OCI-LY3 (cell line): ENCODE results near the gene CEACAM18.
"Not testable (repeated sequence)": the region's sequence is repeated elsewhere in the genome, so short reads cannot be mapped to it uniquely, and the experiment has no call there.

Source experiments
- H2AFZ ChIP-seq: fragments of 200-600, 300-600 bp; shearing (Covaris generic); 2 replicates; pipeline ENCODE4 v1.6.0; 2014; ENCODE audit warnings: antibody characterized with exemption, low read depth, low read length
- H3K27ac ChIP-seq: fragments of 200-600, 300-600 bp; sonication (generic); 2 replicates; pipeline ENCODE4 v1.5.1; 2014; ENCODE audit warnings: mild to moderate bottlenecking, low read length, moderate library complexity, mixed read lengths
- H3K27me3 ChIP-seq: fragments of 200-600, 300-600 bp; sonication (generic); 2 replicates; pipeline ENCODE4 v1.6.1; 2014; ENCODE audit warnings: low read depth, low read length, mixed read lengths
- H3K36me3 ChIP-seq: fragments of 200-600, 300-600 bp; sonication (generic); replicated peaks from 2 replicates; pipeline ENCODE3; 2014; ENCODE audit warnings: low read depth, low read length, mixed read lengths
- H3K4me1 ChIP-seq: fragments of 300-600, 200-600 bp; sonication (generic); 2 replicates; pipeline ENCODE4 v1.6.1; 2014; ENCODE audit warnings: low read length, mixed read lengths
- H3K4me2 ChIP-seq: fragments of 200-600, 300-600 bp; sonication (generic); 2 replicates; pipeline ENCODE4 v1.6.1; 2014; ENCODE audit warnings: low read length, mixed read lengths
- H3K4me3 ChIP-seq: fragments of 300-600, 200-600 bp; sonication (generic); 2 replicates; pipeline ENCODE4 v1.5.1; 2014; ENCODE audit warnings: antibody characterized with exemption, mild to moderate bottlenecking, low read length, moderate library complexity
- H3K79me2 ChIP-seq: fragments of 300-600, 200-600 bp; shearing (Covaris generic); 2 replicates; pipeline ENCODE4 v1.6.1; 2014; ENCODE audit warnings: mild to moderate bottlenecking, low read length, mixed read lengths
- H3K9ac ChIP-seq: fragments of 300-600, 200-600 bp; shearing (Covaris generic); 2 replicates; pipeline ENCODE4 v1.6.0; 2014; ENCODE audit warnings: mild to moderate bottlenecking, low read length, moderate library complexity
- H3K9me3 ChIP-seq: fragments of 200-600, 300-600 bp; shearing (Covaris generic); 2 replicates; pipeline ENCODE4 v1.6.1; 2014; ENCODE audit warnings: low read length, mixed read lengths; ENCODE audit not compliant: insufficient read depth
- H4K20me1 ChIP-seq: fragments of 200-600, 300-600 bp; sonication (generic); 2 replicates; pipeline ENCODE4 v1.6.1; 2016; ENCODE audit warnings: low read length, mixed read lengths; ENCODE audit not compliant: insufficient read depth
- EZH2phosphoT487 ChIP-seq: fragments of 200-600 bp; shearing (Covaris generic); IDR thresholded peaks from 2 replicates; pipeline ENCODE4 v1.6.1; 2018; ENCODE audit warnings: antibody characterized with exemption, mixed run types, low read depth
- TF ChIP-seq, protein P1 (sequence below): fragments of 200-600, 300-600 bp; sonication (generic); IDR thresholded peaks from 2 replicates; pipeline ENCODE4 v1.5.1; 2014; ENCODE audit warnings: antibody characterized with exemption, low read length, low read depth

The CEACAM18 gene

DNA sequence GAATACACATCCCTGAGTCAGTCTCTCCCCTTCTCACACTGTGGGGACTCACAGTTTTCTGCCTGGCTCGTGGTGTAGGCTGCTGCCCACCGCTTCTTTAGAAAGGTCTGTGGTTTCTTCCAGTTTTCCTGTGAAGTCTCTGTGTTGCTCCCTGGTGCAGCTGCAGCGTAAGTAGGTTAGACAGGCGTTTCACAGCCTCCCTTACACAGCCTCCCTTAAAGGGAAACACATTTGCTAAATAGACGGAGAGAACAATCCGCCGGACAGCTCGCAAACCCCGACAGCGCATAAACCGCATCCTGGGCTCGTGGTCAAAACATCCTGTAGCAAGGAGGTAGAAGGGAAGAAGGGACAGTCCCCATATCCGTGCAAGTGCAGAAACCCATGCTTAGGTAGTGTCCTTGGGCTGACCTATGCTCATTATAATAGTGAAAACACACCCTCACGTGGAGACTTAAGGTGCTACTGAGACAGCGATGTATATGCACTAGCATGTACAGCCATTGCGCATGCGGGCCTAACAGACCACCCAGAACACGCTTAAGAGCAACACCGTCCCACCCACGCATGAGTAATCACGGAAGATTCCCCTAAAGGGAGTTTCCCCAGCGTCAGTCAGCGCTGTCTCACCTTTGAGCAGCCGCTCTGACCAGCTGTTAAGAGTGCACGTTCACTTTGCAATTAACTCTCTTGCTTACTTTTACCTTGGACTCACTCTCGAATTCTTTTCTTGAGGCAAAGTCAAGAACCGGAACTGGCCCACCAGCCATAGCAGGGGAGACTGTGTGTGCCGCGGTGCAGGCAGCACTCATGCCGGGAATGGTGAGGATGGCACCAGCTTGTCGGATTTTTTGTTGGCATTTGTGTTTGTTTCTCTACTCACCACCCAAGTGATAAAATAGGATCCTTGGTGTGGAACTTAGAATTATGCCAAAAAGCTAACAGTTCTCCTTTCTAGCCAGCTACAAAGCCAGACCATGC, 36.6 kb upstream of the CEACAM18 start:
- H3K9ac ChIP-seq = peak overlapping the region; percentile 24
- H3K4me2 ChIP-seq = peak overlapping the region; percentile 83
- peaks cover 31% of the 10 kb centered on the region for H3K4me1 ChIP-seq
- TF ChIP-seq, protein P1, sequence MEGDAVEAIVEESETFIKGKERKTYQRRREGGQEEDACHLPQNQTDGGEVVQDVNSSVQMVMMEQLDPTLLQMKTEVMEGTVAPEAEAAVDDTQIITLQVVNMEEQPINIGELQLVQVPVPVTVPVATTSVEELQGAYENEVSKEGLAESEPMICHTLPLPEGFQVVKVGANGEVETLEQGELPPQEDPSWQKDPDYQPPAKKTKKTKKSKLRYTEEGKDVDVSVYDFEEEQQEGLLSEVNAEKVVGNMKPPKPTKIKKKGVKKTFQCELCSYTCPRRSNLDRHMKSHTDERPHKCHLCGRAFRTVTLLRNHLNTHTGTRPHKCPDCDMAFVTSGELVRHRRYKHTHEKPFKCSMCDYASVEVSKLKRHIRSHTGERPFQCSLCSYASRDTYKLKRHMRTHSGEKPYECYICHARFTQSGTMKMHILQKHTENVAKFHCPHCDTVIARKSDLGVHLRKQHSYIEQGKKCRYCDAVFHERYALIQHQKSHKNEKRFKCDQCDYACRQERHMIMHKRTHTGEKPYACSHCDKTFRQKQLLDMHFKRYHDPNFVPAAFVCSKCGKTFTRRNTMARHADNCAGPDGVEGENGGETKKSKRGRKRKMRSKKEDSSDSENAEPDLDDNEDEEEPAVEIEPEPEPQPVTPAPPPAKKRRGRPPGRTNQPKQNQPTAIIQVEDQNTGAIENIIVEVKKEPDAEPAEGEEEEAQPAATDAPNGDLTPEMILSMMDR = 0 out of 2 replicates have a peak, but pooled peaks have one; percentile 21
- peak; percentile 18; the same call in 1 of the 2 replicates for TF ChIP-seq EZH2phosphoT487
- H2AFZ ChIP-seq = peak overlapping the region; percentile 30
- no peaks in the 10 kb centered on the region for H3K36me3 ChIP-seq
- no peaks in the 10 kb centered on the region for H3K9me3 ChIP-seq
- H3K27me3 ChIP-seq = peaks cover 64% of the 10 kb centered on the region
- H3K4me3 ChIP-seq = peak overlapping the region; percentile 70
- no peaks in the 10 kb centered on the region for H4K20me1 ChIP-seq
- H3K79me2 ChIP-seq = no peaks in the 10 kb centered on the region
- no peak overlapping the region for H3K27ac ChIP-seq

DNA sequence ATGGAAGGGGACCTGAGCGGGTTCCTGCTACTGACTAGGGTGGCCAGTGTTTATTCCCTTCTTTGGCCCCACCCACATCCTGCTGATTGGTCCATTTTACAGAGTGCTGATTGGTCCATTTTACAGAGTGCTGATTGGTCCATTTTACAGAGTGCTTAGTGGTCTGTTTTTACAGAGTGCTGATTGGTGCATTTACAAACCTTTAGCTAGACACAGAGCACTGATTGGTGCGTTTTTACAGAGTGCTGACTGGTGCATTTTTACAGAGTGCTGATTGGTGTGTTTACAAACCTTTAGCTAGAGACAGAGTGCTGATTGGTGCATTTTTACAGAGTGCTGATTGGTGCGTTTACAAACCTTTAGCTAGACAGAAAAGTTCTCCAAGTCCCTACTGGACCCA, 30.8 kb upstream of the CEACAM18 start:
- H2AFZ ChIP-seq, H3K79me2 ChIP-seq, H3K9ac ChIP-seq, H3K4me1 ChIP-seq, H3K9me3 ChIP-seq, H3K4me2 ChIP-seq, H3K36me3 ChIP-seq, H3K4me3 ChIP-seq, H3K27ac ChIP-seq, H4K20me1 ChIP-seq: not testable (repeated sequence)
- peaks cover 51% of the 10 kb centered on the region for H3K27me3 ChIP-seq

DNA sequence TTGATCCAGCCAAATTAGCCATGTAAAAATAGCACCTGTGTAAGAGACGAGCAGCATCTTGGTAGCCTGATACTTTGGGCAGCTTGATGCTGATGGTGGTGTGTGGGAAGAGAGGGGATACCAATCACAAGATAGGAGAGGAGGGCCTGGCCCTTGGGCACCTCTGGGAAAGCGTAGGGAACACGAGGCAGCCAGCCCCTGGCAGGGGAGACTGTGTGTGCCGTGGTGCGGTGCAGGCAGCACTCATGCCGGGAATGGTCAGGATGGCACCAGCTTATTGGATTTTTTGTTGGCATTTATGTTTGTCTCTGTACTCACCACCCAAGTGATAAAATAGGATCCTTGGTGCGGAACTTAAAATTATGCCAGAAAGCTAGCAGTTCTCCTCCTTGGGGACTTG, 30.3 kb upstream of the CEACAM18 start:
- no peak overlapping the region for H2AFZ ChIP-seq
- H3K4me2 ChIP-seq = no peak overlapping the region
- TF ChIP-seq, protein P1 = no peak
- TF ChIP-seq EZH2phosphoT487 = no peak
- peaks cover 47% of the 10 kb centered on the region for H3K27me3 ChIP-seq
- H3K4me1 ChIP-seq = no peaks in the 10 kb centered on the region
- no peaks in the 10 kb centered on the region for H3K79me2 ChIP-seq
- H3K9me3 ChIP-seq = no peaks in the 10 kb centered on the region
- no peak overlapping the region for H3K9ac ChIP-seq
- no peaks in the 10 kb centered on the region for H3K36me3 ChIP-seq
- no peak overlapping the region for H3K27ac ChIP-seq
- H3K4me3 ChIP-seq = no peak overlapping the region
- H4K20me1 ChIP-seq = no peaks in the 10 kb centered on the region

DNA sequence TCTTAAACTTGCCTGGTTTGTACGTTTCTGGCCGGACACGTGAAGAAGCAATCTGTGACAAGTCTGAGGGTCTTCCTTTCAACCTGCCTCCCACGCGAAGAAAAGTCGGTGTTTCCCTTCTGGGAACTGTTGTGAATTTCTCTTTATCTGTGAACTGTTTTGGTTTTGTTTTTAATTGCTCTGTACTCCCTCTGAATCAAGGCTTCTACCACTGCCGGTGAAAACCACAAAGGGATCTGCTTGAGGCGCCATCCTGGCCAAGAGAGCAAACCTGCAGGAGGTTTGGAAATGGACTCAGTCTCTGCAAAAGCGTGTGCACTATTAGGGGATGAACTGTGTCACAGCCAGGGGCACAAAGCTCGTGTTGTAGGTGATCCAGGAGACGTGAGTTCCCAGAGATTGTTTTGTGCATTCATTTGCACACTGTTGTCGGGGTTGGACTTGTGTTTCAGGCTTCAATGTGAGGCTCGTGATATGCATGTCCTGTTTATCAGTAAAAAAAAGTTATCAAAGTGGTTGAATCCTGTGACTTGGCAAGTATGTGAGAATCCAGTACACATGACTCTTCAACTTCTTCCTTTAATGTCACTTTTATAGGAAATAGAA, 29.8 kb upstream of the CEACAM18 start:
- Histone ChIP-seq H3K27me3 (peaks cover 42% of the 10 kb centered on the region), H3K9me3 (no peaks in the 10 kb centered on the region), H3K4me1 (no peaks in the 10 kb centered on the region), H3K79me2 (no peaks in the 10 kb centered on the region), H3K27ac (no peak overlapping the region), H3K4me2 (no peak overlapping the region), H3K9ac (no peak overlapping the region), H2AFZ (no peak overlapping the region), H3K4me3 (no peak overlapping the region), H4K20me1 (no peaks in the 10 kb centered on the region), H3K36me3 (no peaks in the 10 kb centered on the region)
- no peak for TF ChIP-seq EZH2phosphoT487
- TF ChIP-seq, protein P1 = no peak
